Left lung (tissue), 10 donors: ENCODE measurements around the gene PAX6. TPM values are rescaled to one million over a fixed set of nuclear protein-coding genes. Genes with fewer than 3 reads are reported as not detected.

Experiments
- ATAC-seq: fragments of 200-7000 bp; cut with Tn5 transposase; one replicate; pipeline ENCODE4 v1.9.1; 2020; ENCODE audit warnings: moderate library complexity
- DNase-seq, 4 donors: peaks; one replicate each; pipeline ENCODE4 v3.0.0-alpha.2; 2013 to 2020
- H3K27ac ChIP-seq, 2 donors: fragments of 200-600 bp; sonication (generic) in 1 of 2; one replicate each; pipeline versions ENCODE4 v1.5.0 to v1.8.0; 2020 to 2021
- H3K27me3 ChIP-seq, 2 donors: fragments of 200-600 bp; sonication (generic) in 1 of 2; one replicate each; pipeline versions ENCODE4 v1.5.0 to v1.8.0; 2020 to 2021
- H3K36me3 ChIP-seq, 2 donors: fragments of 200-600 bp; sonication (generic) in 1 of 2; one replicate each; pipeline versions ENCODE4 v1.5.0 to v1.8.0; 2020 to 2021
- H3K4me1 ChIP-seq, 2 donors: fragments of 200-600 bp; one replicate each; pipeline ENCODE4 v1.8.0; 2021
- H3K4me3 ChIP-seq, 2 donors: fragments of 200-600 bp; sonication (generic) in 1 of 2; one replicate each; pipeline versions ENCODE4 v1.5.0 to v1.8.0; 2020 to 2021; ENCODE audit warnings: mild to moderate bottlenecking in 1 of 2
- H3K9me3 ChIP-seq, 2 donors: fragments of 200-600 bp; sonication (generic) in 1 of 2; one replicate each; pipeline versions ENCODE4 v1.5.0 to v1.8.0; 2020 to 2021
- intact Hi-C, 2 donors: fragments of 100-400 bp; cut with DNase I; formaldehyde crosslinking; loops; one replicate each; pipeline versions ENCODE4 v1.11.2 to v1.14.2; 2022
- polyA plus RNA-seq, 6 donors: library from polyadenylated mRNA; unstranded; fragments of 120-200 nt; gene quantifications; one replicate each; pipeline ENCODE4 v1.2.1, GENCODE V29; 2013; ENCODE audit not compliant: insufficient read length in 6 of 6
- total RNA-seq, 2 donors: library from RNA; stranded (reverse); fragmentation: NEBNext Ultra II Directional; extraction: Animal tissue kit (Norgen Biotek cat#: 25700); gene quantifications; one replicate each; pipeline ENCODE4 v1.2.1, GENCODE V29; 2021
- TF ChIP-seq, protein P1 (sequence below), 2 donors: fragments of 200-600 bp; sonication (generic) in 1 of 2; IDR thresholded peaks; one replicate each; pipeline versions ENCODE4 v1.5.0 to v1.8.0; 2021; ENCODE audit warnings: antibody characterized with exemption in 2 of 2
- donor health status: DM: no; HTN: yes; CAD: no.
- donor health status: DM: no; HTN: no; CAD: no.

The PAX6 gene
- total and polyA plus RNA-seq, 8 donors: 0.07 to 0.18 (median 0.10) TPM; not detected in 4

DNA sequence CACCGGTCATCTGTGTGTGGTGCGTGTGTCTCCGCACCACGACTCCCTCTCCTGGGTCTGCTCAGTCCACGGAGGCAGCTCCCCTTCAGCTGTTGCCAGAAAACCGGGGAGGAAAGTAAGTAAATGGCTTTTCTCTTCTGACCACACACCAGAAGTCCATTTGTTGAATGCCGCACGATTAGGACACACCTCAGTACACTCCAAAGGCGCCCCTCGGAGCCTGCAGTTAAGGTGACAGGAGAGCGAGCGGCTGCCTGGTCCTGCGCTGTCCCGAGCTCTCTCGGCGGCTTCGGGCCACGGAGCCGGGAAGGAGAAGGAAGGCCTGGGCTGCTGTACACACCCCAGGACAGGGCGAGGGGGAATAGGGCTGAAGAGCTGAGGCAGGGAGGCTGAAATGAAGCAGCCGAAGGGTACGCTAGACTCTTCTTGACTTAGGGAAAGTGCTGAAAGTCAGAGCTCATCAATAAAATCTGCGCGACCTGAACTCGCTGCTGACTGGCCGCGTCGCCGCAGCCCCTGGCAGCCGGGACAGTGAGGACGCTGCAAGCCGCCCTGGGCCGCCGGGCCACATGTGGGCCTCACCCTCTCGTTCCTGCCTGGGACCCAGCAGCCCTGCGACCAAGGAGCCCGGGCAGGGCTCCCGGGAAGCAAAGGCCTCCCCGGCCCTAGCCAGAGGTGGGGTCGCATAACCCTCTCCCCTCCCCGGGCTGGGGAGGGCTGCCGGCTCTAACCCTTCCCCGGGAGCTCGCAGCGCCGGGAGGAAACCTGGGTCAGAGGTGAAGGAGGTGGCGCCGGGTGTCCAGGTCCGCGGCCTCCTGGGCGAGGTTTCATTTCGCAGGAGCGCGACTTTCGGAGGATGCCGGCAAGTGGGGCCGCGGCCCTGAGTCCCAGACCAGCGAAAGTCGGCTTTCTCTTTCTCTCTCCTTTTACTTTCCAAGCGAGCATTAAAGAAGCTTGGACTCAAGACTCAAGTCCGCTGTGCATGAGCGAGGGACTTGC is 1.6 kb upstream of the PAX6 start:
- no peak overlapping the region for H3K27ac ChIP-seq
- DNase-seq (no peak), ATAC-seq (peak; percentile 8)
- H3K4me1 ChIP-seq: peaks cover 33 to 84% of the 10 kb centered on the region in 2 donors
- intact Hi-C loops: no loop called here
- peak overlapping the region; percentile 8 to 37 for H3K4me3 ChIP-seq
- TF ChIP-seq, protein P1, sequence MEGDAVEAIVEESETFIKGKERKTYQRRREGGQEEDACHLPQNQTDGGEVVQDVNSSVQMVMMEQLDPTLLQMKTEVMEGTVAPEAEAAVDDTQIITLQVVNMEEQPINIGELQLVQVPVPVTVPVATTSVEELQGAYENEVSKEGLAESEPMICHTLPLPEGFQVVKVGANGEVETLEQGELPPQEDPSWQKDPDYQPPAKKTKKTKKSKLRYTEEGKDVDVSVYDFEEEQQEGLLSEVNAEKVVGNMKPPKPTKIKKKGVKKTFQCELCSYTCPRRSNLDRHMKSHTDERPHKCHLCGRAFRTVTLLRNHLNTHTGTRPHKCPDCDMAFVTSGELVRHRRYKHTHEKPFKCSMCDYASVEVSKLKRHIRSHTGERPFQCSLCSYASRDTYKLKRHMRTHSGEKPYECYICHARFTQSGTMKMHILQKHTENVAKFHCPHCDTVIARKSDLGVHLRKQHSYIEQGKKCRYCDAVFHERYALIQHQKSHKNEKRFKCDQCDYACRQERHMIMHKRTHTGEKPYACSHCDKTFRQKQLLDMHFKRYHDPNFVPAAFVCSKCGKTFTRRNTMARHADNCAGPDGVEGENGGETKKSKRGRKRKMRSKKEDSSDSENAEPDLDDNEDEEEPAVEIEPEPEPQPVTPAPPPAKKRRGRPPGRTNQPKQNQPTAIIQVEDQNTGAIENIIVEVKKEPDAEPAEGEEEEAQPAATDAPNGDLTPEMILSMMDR (IDR thresholded peaks at IDR 0.05): no peak
- peaks cover 97 to 100% of the 10 kb centered on the region in 2 donors for H3K27me3 ChIP-seq
- H3K9me3 ChIP-seq: no peaks in the 10 kb centered on the region
- H3K36me3 ChIP-seq: no peaks in the 10 kb centered on the region

DNA sequence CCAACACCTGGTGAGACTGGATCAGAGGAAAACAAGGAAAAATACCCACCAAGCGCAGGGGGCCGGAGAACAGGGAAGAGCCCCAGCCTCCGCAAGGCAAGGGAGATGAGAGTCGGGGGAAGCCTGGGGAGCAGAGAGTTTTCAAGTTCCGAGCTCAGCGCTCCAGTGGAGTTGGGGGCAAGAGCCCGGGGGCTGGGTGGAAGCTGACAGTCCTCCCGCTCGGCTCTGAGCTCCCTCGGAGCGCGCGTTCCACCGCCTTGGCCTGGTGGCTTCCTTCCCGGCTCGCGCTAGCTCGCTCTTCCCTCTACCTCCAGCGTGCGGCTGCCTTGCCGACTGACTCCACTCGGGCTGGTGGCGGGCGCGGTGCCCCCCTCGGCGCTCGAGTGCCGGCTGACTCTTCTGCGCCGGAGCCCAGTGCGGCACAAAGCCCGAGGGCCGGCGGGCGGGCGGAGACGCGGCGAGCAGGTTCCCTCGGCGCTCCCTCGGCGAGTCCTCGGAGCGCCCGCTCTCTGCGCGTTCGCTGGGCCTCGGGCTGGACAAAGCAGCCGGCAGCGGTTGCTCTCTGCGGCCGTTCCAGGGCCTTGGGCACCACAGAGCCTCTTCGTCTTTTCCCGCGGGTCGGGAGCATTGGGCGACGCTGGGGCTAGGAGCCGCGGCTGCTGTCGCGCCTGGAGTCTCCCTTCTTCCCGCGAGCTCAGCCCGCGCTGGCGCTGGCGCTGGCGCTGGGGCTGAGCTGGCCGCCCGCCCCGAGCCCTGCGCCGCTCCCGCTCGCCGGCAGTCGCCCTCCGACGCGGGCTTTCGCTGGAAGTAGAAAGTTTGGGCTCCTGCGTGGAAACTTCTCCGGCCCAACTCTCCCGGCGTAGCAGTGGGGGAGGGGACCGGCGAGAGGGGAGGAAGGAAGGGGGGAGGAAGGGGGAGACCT is 1.0 kb downstream of the PAX6 start:
- intact Hi-C loops: no loop called here
- TF ChIP-seq, protein P1 (IDR thresholded peaks at IDR 0.05): no peak
- Histone ChIP-seq H3K9me3 (no peaks in the 10 kb centered on the region), H3K36me3 (no peaks in the 10 kb centered on the region), H3K27me3 (peaks cover 97 to 100% of the 10 kb centered on the region in 2 donors), H3K27ac (no peak overlapping the region), H3K4me3 (peak overlapping the region in 1 of 2 donors; percentile 22), H3K4me1 (peaks cover 16 to 62% of the 10 kb centered on the region in 2 donors)
- DNase-seq: peak in 3 of 4 donors; percentile 30 to 79 (median 52)
- ATAC-seq: peak; percentile 10

DNA sequence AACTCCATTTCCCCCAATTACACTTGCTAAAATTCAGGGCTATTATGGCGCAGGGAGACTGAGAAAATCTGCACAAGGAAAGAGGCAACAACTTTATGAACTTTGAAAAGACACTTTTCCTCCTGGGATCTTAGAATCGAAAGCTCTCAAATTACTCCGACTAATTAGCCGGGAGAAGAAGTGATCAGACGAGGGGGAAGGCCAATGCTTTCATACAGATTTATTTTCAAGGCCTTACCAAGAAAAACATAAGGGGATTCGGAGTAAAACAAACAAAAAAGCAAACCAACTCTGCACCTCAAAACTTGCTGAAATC is 1.6 kb downstream of the PAX6 start:
- TF ChIP-seq, protein P1 (IDR thresholded peaks at IDR 0.05): no peak
- intact Hi-C loops: no loop called here
- ATAC-seq: no peak

DNA sequence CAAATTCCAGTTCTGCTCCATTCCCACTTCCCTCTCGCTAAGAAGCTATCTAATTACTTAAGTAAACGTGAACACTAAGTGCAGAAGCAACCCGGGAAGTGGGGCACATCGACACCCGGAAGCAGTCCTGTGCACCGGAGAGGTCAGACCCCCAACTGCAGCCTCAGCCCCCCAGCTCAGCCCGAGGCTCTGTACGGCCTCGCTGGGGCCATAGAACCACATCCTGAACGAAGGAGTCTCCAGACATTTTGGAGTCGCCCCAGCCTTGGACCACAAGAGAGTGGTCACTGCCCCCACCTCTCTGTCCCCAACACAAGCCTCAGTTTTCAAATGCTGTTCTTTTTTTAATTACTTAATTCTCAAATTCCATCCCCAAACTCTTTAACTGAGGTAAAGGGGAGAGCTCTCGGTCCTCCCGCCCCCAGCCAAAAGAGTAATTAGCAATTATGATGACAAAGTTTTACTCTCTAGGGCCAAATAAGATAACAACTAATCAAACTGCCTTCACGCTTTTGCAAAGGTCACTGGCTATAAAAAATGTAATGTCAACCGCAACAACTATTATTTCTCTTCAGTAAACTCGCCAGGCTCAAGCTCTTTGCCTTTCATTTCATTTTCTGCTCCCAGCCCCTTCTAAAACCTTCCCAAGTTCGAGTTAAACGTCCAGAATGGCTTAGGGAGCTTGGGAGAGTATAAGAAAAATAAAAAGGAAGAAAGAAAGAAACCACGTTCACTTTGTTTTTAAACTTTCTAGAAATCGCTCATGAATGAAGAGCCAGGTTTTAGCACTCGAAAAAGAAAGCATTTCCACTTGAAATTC is 2.2 kb downstream of the PAX6 start:
- H3K27me3 ChIP-seq: peaks cover 97 to 100% of the 10 kb centered on the region in 2 donors
- TF ChIP-seq, protein P1 (IDR thresholded peaks at IDR 0.05): no peak
- no peak for ATAC-seq

More for the DNA sequence above, 1.6 kb downstream of the PAX6 start:
- Histone ChIP-seq H3K9me3 (no peaks in the 10 kb centered on the region), H3K27ac (no peak overlapping the region), H3K36me3 (no peaks in the 10 kb centered on the region), H3K4me1 (peaks cover 16 to 64% of the 10 kb centered on the region in 2 donors), H3K4me3 (no peak overlapping the region), H3K27me3 (peaks cover 97 to 100% of the 10 kb centered on the region in 2 donors)
- DNase-seq: no peak

More for the DNA sequence above, 2.2 kb downstream of the PAX6 start:
- no peak overlapping the region for H3K4me3 ChIP-seq
- no peaks in the 10 kb centered on the region for H3K9me3 ChIP-seq
- peaks cover 16 to 64% of the 10 kb centered on the region in 2 donors for H3K4me1 ChIP-seq
- intact Hi-C loops: no loop called here
- no peak overlapping the region for H3K27ac ChIP-seq
- H3K36me3 ChIP-seq: no peaks in the 10 kb centered on the region
- no peak for DNase-seq
